ENCODE results near the gene NCKAP5.

DNA sequence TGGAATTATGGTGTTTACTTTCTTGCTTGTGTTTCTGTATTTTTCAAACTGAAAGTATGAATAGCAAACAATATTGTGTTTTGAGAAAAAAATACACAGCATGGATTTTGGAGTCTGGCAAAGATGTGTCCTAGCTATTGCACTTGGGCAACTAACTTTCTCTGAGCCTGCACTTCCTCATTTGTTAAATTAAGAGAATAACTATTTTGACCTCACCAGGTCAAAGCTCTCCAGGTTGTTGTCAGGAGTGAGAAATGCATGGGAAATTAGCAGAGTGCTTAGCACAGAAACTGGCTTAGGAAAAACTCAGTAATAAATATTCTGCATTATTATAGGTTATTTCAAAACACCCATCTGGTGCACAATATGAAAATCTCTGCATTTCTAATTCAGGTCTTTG lies 926.4 kb downstream of the NCKAP5 start:
- TF ChIP-seq, protein P1, sequence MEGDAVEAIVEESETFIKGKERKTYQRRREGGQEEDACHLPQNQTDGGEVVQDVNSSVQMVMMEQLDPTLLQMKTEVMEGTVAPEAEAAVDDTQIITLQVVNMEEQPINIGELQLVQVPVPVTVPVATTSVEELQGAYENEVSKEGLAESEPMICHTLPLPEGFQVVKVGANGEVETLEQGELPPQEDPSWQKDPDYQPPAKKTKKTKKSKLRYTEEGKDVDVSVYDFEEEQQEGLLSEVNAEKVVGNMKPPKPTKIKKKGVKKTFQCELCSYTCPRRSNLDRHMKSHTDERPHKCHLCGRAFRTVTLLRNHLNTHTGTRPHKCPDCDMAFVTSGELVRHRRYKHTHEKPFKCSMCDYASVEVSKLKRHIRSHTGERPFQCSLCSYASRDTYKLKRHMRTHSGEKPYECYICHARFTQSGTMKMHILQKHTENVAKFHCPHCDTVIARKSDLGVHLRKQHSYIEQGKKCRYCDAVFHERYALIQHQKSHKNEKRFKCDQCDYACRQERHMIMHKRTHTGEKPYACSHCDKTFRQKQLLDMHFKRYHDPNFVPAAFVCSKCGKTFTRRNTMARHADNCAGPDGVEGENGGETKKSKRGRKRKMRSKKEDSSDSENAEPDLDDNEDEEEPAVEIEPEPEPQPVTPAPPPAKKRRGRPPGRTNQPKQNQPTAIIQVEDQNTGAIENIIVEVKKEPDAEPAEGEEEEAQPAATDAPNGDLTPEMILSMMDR (IDR thresholded peaks at IDR 0.05) = no peak
- no peak for TF ChIP-seq EZH2 (IDR thresholded peaks at IDR 0.05; ENCODE audit: borderline replicate concordance, insufficient read depth, low read depth, low read length, poor library complexity, severe bottlenecking)
